OCI-LY1 (cell line): ENCODE results near the gene SPRED2.

Source experiments
- CTCF ChIP-seq: fragments of 200-600 bp; sonication (generic), shearing (Covaris generic); IDR thresholded peaks from 2 replicates; pipeline ENCODE4 v1.5.1; 2017; ENCODE audit warnings: mild to moderate bottlenecking, antibody characterized with exemption, low read length, moderate library complexity, mixed read lengths
- EZH2 ChIP-seq: fragments of 200-600 bp; sonication (generic), shearing (Covaris generic); IDR thresholded peaks from 2 replicates; pipeline ENCODE4 v1.8.0; 2017; ENCODE audit warnings: borderline replicate concordance, mixed run types, mild to moderate bottlenecking, antibody characterized with exemption, low read length, moderate library complexity, mixed read lengths

DNA sequence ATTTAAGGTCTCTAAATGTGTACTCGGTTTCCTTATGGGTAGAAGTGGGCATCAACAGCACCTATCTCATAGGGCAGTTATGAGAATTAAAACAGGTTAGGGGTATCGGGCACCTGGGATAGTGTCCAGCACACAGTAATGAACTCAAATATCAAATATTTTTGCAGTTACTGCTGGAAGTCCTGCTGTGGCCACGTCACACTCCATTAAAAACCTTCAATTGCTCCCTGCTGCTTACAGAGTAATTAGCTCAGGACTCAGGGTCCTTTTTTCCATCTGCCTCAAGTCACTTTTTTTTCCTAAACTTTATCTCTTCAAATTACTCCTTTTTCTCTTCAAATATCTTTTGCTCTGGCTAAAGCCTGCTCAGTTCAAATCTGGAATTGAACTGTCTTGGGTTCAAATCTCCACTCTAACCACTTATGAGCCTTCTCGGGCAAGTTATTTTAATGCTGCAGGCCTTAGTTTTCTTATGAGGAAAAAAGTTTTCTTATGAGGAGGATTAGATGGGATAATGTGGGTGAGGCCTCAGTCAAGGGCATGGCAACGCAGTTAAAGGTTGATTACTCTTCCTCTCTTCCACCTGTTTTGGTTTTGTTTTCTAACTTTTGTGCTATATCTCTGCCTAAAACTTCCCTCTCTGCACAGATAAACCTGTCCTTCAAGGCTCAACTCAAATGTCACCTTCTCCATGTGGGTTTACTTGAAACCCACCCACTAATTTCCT lies 36.6 kb downstream of the SPRED2 start:
- TF ChIP-seq CTCF (no peak), EZH2 (no peak)
